DND-41 (cell line): ENCODE measurements around the gene LRRC31.

Source experiments
- ATAC-seq: fragments of 200-7000 bp; cut with Tn5 transposase; 3 replicates; pipeline ENCODE4 v1.9.1; 2021; ENCODE audit warnings: low read depth; ENCODE audit not compliant: insufficient read depth
- DNase-seq: peaks from one replicate; pipeline ENCODE4 v3.0.0-alpha.2; 2020
- H2AFZ ChIP-seq: 2 replicates; pipeline ENCODE4 v1.6.0; 2012; ENCODE audit warnings: low read depth, low read length
- H3K27ac ChIP-seq: 2 replicates; pipeline ENCODE4 v1.5.1; 2012; ENCODE audit warnings: low read length, inconsistent platforms
- H3K27me3 ChIP-seq: fragments of 200-600 bp; sonication (generic); 2 replicates; pipeline ENCODE4 v1.6.0; 2012; ENCODE audit warnings: low read length, mild to moderate bottlenecking, inconsistent platforms; ENCODE audit not compliant: insufficient read depth, poor library complexity
- H3K36me3 ChIP-seq: 2 replicates; pipeline ENCODE4 v1.5.1; 2012; ENCODE audit warnings: low read length, inconsistent platforms; ENCODE audit not compliant: insufficient read depth
- H3K4me1 ChIP-seq: 2 replicates; pipeline ENCODE4 v1.5.1; 2012; ENCODE audit warnings: mild to moderate bottlenecking, low read length; ENCODE audit not compliant: insufficient read depth
- H3K4me2 ChIP-seq: 2 replicates; pipeline ENCODE4 v1.6.0; 2012; ENCODE audit warnings: mild to moderate bottlenecking, moderate library complexity, low read length, inconsistent platforms; ENCODE audit not compliant: insufficient read depth
- H3K4me3 ChIP-seq, 2 experiments: fragments of 200-600 bp in 1 of 2; shearing (Covaris generic) in 1 of 2; 2 replicates each; pipeline ENCODE4 v1.5.1; 2012 to 2016; ENCODE audit warnings: inconsistent platforms in 2 of 2, low read length in 2 of 2, mild to moderate bottlenecking in 2 of 2, low read depth in 1 of 2, moderate library complexity in 1 of 2
- H3K79me2 ChIP-seq: 2 replicates; pipeline ENCODE4 v1.6.0; 2012; ENCODE audit warnings: low read length, inconsistent platforms; ENCODE audit not compliant: insufficient read depth
- H3K9ac ChIP-seq: 2 replicates; pipeline ENCODE4 v1.6.0; 2012; ENCODE audit warnings: low read depth, mild to moderate bottlenecking, inconsistent platforms, low read length, moderate library complexity
- H3K9me3 ChIP-seq: 2 replicates; pipeline ENCODE4 v1.5.1; 2012; ENCODE audit warnings: low read length, moderate library complexity, mild to moderate bottlenecking, inconsistent platforms; ENCODE audit not compliant: insufficient read depth, severe bottlenecking
- H4K20me1 ChIP-seq: 2 replicates; pipeline ENCODE4 v1.6.0; 2012; ENCODE audit warnings: low read length; ENCODE audit not compliant: insufficient read depth
- CTCF ChIP-seq: IDR thresholded peaks from 2 replicates; pipeline ENCODE4 v1.5.1; 2012; ENCODE audit warnings: borderline replicate concordance, low read length, moderate library complexity, mild to moderate bottlenecking; ENCODE audit not compliant: poor library complexity, severe bottlenecking; ENCODE audit errors: extremely low read depth
- EZH2 ChIP-seq: IDR thresholded peaks from 3 replicates; pipeline ENCODE4 v1.6.1; 2012; ENCODE audit warnings: borderline replicate concordance, low read depth, mild to moderate bottlenecking, moderate library complexity, low read length, inconsistent platforms; ENCODE audit not compliant: severe bottlenecking

LRRC31 gene

GRCh38 chr3:169901453-169901852 is 31.7 kb upstream of the LRRC31 start:
- peaks cover 20% of the 10 kb centered on the region for H3K9me3 ChIP-seq
- H3K27ac ChIP-seq: no peak overlapping the region
- no peaks in the 10 kb centered on the region for H3K4me1 ChIP-seq
- H3K79me2 ChIP-seq: no peaks in the 10 kb centered on the region
- no peak for TF ChIP-seq CTCF
- no peak for TF ChIP-seq EZH2
- no peak for ATAC-seq
- H3K9ac ChIP-seq: no peak overlapping the region
- no peaks in the 10 kb centered on the region for H3K27me3 ChIP-seq
- no peak overlapping the region for H2AFZ ChIP-seq
- H3K36me3 ChIP-seq: no peaks in the 10 kb centered on the region
- no peak for DNase-seq
- H3K4me2 ChIP-seq: no peak overlapping the region
- H4K20me1 ChIP-seq: no peaks in the 10 kb centered on the region
- no peak overlapping the region for H3K4me3 ChIP-seq

- peaks cover 14% of the 10 kb centered on the region for H3K9me3 ChIP-seq
- H3K27me3 ChIP-seq: no peaks in the 10 kb centered on the region
- TF ChIP-seq CTCF: no peak
- TF ChIP-seq EZH2: no peak
- H2AFZ ChIP-seq: no peak overlapping the region
- DNase-seq (no peak), ATAC-seq (no peak)
- no peaks in the 10 kb centered on the region for H3K36me3 ChIP-seq
- H4K20me1 ChIP-seq: no peaks in the 10 kb centered on the region
- H3K4me1 ChIP-seq: no peaks in the 10 kb centered on the region
- no peak overlapping the region for H3K27ac ChIP-seq
- H3K9ac ChIP-seq: no peak overlapping the region
- H3K79me2 ChIP-seq: no peaks in the 10 kb centered on the region
- no peak overlapping the region for H3K4me2 ChIP-seq
- H3K4me3 ChIP-seq: no peak overlapping the region
Observed at GRCh38 chr3:169897284-169897683, 27.5 kb upstream of the LRRC31 start.

- Histone ChIP-seq H3K9ac (no peak overlapping the region), H2AFZ (no peak overlapping the region), H3K4me2 (no peak overlapping the region), H3K4me3 (no peak overlapping the region), H3K79me2 (no peaks in the 10 kb centered on the region), H3K4me1 (no peaks in the 10 kb centered on the region), H3K27me3 (no peaks in the 10 kb centered on the region), H3K27ac (no peak overlapping the region), H3K9me3 (no peaks in the 10 kb centered on the region), H4K20me1 (no peaks in the 10 kb centered on the region), H3K36me3 (no peaks in the 10 kb centered on the region)
- no peak for ATAC-seq
- TF ChIP-seq CTCF (no peak), EZH2 (no peak)
- no peak for DNase-seq
Observed at GRCh38 chr3:169895072-169895471, 25.3 kb upstream of the LRRC31 start.

GRCh38 chr3:169894110-169894509 is 24.4 kb upstream of the LRRC31 start:
- no peaks in the 10 kb centered on the region for H3K27me3 ChIP-seq
- H3K79me2 ChIP-seq: no peaks in the 10 kb centered on the region
- no peak for ATAC-seq
- H4K20me1 ChIP-seq: no peaks in the 10 kb centered on the region
- no peaks in the 10 kb centered on the region for H3K9me3 ChIP-seq
- H3K4me3 ChIP-seq: no peak overlapping the region
- H3K36me3 ChIP-seq: no peaks in the 10 kb centered on the region
- no peak for TF ChIP-seq CTCF
- TF ChIP-seq EZH2: no peak
- no peak for DNase-seq
- no peak overlapping the region for H3K4me2 ChIP-seq
- no peak overlapping the region for H3K9ac ChIP-seq
- no peaks in the 10 kb centered on the region for H3K4me1 ChIP-seq
- H2AFZ ChIP-seq: no peak overlapping the region
- no peak overlapping the region for H3K27ac ChIP-seq
